Measurements from ENCODE around the gene PGA4.

DNA sequence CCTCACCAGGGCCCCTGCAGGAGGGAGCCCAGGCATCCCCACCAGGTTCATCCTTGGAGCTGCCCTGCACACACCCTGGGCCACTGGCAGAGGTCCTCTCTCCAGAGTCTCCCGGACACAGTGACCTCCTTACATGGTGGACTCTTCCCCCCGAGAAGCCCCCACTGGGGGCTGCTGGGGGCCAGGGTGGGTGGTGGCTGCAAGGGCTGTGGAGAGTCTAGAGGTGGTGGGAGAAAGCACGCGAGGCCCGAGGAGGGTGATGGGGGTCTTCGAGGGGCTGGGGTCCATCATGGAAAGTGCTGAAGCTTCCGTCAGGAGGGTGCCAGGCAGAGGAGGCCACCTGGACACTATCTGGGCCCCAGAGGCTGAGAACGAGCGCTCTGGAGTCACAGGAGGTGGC, 36.4 kb downstream of the PGA4 start:
- TF ChIP-seq POLR2A (IDR thresholded peaks at IDR 0.05; ENCODE audit: low read length) = no peak
- no peak for TF ChIP-seq GATA1 (IDR thresholded peaks at IDR 0.05; ENCODE audit: low read depth, low read length)

Data from erythroblast (primary cell).